LoVo (cell line): Measurements from ENCODE around the gene ZBTB16.

ENCODE experiments used
- DNase-seq: peaks from one replicate; pipeline ENCODE4 v3.0.0-alpha.2; 2016; ENCODE audit warnings: low spot score

The ZBTB16 gene

GRCh38 chr11:114167355-114167754 is 107.8 kb downstream of the ZBTB16 start:
- DNase-seq: no peak

- DNase-seq: no peak
Measured at GRCh38 chr11:114167771-114168448, 108.4 kb downstream of the ZBTB16 start.

- DNase-seq: no peak
Measured at GRCh38 chr11:114168691-114169090, 109.2 kb downstream of the ZBTB16 start.

GRCh38 chr11:114169321-114169749 is 109.8 kb downstream of the ZBTB16 start:
- DNase-seq: no peak

GRCh38 chr11:114169821-114170220 is 110.3 kb downstream of the ZBTB16 start:
- no peak for DNase-seq

GRCh38 chr11:114170226-114170625 is 110.7 kb downstream of the ZBTB16 start:
- no peak for DNase-seq

GRCh38 chr11:114171257-114172054 is 111.9 kb downstream of the ZBTB16 start:
- DNase-seq: no peak

- DNase-seq: no peak
Measured at GRCh38 chr11:114172055-114172861, 112.7 kb downstream of the ZBTB16 start.

GRCh38 chr11:114172871-114173444 is 113.4 kb downstream of the ZBTB16 start:
- DNase-seq: no peak

- DNase-seq: no peak
Measured at GRCh38 chr11:114173843-114174242, 114.3 kb downstream of the ZBTB16 start.

GRCh38 chr11:114174712-114175495 is 115.4 kb downstream of the ZBTB16 start:
- no peak for DNase-seq

- no peak for DNase-seq
Measured at GRCh38 chr11:114175706-114176105, 116.2 kb downstream of the ZBTB16 start.

GRCh38 chr11:114176321-114176720 is 116.8 kb downstream of the ZBTB16 start:
- DNase-seq: no peak

- DNase-seq: no peak
Measured at GRCh38 chr11:114178656-114179055, 119.1 kb downstream of the ZBTB16 start.

GRCh38 chr11:114179234-114179941 is 119.9 kb downstream of the ZBTB16 start:
- DNase-seq: no peak

- DNase-seq: peak; percentile 11
Measured at GRCh38 chr11:114180301-114181055, 121.0 kb downstream of the ZBTB16 start.

- no peak for DNase-seq
Measured at GRCh38 chr11:114181195-114181594, 121.7 kb downstream of the ZBTB16 start.

GRCh38 chr11:114181752-114182151 is 122.2 kb downstream of the ZBTB16 start:
- no peak for DNase-seq

- DNase-seq: no peak
Measured at GRCh38 chr11:114182471-114183043, 123.0 kb downstream of the ZBTB16 start.

GRCh38 chr11:114183044-114183511 is 123.6 kb downstream of the ZBTB16 start:
- DNase-seq: no peak
